Astrocyte of the spinal cord (primary cell): Measurements from ENCODE around the gene PTGIS.

Experiments used
- DNase-seq: peaks from one replicate; pipeline ENCODE4 v3.0.0; 2011; ENCODE audit warnings: low read depth, low spot score
- H3K4me3 ChIP-seq: 2 replicates; pipeline ENCODE4 v1.5.1; 2011; ENCODE audit warnings: low read depth, mild to moderate bottlenecking, low read length, moderate library complexity
- in situ Hi-C: cut with HindIII; loops from 2 replicates; pipeline ENCODE4 v1.10.0; 2017; ENCODE audit warnings: low sequenced_read_pairs
- TF ChIP-seq, protein P1 (sequence below): IDR thresholded peaks from 2 replicates; pipeline ENCODE4 v1.5.1; 2012; ENCODE audit warnings: low read depth, mild to moderate bottlenecking, low read length, inconsistent platforms

Gene PTGIS

DNA sequence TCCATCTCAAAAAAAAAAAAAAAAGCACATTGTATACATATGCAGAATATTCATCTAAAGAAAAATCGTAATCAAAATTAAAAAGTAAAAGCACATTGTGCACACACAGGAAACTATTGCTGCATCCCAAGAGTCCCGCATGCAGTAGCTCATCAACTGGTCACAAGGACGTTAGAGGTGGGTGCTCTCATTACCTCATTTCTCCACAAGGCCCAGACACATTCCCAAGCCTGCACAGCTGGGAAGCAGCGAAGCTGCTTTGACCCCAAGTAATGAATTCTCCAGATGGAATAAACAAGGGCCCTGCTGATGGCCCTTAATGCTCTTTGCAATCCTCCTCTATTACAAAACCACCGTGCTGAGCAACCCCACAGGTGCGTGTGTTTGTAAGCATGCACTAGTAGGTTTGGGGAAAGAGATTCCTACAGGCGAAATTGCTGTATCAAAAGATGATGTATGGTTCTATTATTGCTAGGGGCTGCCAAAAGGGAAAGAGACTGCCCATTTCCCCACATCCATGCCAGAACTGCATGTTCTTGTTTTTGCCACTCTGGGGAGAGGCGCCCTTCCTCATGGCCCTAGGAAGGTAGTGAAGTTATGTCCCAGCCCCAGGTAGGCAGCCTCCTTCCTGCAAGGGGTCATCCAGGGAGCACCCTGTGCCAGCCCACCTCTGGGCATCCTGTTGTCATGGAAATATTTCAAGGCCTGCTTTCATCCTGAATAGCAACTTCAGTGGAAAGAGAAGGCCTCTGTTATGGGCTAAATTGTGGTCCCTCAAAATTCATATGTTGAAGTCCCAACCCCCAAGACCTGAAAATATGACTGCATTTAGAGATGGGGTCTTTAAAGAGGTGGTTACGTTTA lies 34.6 kb upstream of the PTGIS start:
- H3K4me3 ChIP-seq = no peak overlapping the region
- in situ Hi-C loops = no loop called here
- no peak for DNase-seq
- TF ChIP-seq, protein P1, sequence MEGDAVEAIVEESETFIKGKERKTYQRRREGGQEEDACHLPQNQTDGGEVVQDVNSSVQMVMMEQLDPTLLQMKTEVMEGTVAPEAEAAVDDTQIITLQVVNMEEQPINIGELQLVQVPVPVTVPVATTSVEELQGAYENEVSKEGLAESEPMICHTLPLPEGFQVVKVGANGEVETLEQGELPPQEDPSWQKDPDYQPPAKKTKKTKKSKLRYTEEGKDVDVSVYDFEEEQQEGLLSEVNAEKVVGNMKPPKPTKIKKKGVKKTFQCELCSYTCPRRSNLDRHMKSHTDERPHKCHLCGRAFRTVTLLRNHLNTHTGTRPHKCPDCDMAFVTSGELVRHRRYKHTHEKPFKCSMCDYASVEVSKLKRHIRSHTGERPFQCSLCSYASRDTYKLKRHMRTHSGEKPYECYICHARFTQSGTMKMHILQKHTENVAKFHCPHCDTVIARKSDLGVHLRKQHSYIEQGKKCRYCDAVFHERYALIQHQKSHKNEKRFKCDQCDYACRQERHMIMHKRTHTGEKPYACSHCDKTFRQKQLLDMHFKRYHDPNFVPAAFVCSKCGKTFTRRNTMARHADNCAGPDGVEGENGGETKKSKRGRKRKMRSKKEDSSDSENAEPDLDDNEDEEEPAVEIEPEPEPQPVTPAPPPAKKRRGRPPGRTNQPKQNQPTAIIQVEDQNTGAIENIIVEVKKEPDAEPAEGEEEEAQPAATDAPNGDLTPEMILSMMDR = no peak

DNA sequence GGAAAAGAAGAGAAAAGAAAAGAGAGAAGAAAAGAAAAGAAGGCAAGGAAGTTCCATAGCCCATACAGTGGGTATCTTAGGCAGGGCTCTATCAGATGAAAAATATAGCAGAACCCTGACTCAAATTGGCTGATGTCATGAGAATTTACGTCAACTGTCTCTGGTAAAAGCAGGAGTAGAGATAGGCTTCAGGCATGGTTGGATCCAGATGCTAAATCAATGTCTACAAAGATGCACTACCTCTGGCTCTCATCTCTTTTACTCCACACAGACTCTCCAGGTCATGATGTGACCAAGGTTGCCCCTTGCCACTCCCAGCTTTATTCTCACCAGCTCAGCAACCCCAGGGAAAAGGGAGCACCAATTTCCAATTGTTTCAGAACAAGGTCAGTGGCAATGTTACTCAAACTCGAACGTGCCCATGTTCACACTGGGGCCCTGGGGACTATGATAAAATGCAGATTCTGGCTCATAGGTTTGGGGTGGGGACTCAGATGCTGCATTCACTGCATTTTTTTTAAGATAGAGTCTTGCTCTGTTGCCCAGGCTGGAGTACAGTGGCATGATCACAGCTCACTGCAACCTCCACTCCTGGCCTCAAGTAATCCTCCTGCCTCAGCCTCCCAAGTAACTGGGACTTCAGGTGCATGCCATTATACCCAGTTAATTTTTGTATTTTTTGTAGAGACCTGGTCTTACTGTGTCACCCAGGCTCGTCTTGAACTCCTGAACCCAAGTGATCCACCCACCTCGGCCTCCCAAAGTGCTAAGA lies 33.4 kb upstream of the PTGIS start:
- TF ChIP-seq, protein P1 = no peak
- DNase-seq = no peak
- no peak overlapping the region for H3K4me3 ChIP-seq
- in situ Hi-C loops = no loop called here

DNA sequence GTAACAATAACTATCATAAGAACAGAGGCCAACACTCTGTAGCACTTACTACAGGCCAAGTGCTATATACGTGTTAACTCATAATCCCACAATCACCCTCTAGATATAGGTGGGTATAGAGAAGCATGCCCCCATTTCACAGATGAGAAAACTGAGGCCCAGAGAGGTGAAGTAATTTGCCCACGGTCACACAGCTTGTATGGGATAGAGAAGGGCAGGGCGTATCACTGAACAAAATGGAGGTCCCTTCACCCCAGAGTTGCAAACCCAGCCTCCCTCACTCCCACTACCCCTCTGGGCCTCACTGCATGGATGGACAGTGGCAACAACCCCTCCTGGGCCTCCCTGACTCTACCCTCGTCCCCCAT lies 31.8 kb upstream of the PTGIS start:
- DNase-seq = no peak
- in situ Hi-C loops = no loop called here
- H3K4me3 ChIP-seq = no peak overlapping the region
- TF ChIP-seq, protein P1 = no peak

DNA sequence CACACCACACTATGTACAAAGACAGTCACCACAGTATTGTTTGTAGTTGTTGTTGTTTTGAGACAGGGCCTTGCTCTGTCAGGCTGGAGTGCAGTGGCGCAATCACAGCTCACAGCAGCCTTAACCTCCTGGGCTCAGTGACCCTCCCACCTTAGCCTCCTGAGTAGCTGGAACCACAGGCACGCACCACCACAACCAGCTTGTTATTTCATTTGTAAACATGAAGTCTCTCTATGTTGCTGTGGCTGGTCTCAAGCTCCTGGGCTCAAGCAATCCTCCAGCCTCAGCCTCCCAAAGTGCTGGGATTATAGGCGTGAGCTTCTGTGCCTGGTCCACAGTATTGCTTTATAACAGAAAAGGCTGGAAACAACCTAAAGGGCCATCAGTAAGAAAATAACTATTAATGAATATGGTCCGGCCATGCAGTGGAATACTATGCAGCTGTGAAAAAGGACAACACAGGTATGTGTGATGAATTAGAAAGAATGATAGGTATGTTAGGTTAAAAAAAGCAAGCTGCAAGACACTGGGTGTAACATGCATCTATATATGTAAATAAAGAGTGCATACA lies 30.0 kb upstream of the PTGIS start:
- H3K4me3 ChIP-seq = no peak overlapping the region
- DNase-seq = no peak
- in situ Hi-C loops = no loop called here
- TF ChIP-seq, protein P1 = no peak

DNA sequence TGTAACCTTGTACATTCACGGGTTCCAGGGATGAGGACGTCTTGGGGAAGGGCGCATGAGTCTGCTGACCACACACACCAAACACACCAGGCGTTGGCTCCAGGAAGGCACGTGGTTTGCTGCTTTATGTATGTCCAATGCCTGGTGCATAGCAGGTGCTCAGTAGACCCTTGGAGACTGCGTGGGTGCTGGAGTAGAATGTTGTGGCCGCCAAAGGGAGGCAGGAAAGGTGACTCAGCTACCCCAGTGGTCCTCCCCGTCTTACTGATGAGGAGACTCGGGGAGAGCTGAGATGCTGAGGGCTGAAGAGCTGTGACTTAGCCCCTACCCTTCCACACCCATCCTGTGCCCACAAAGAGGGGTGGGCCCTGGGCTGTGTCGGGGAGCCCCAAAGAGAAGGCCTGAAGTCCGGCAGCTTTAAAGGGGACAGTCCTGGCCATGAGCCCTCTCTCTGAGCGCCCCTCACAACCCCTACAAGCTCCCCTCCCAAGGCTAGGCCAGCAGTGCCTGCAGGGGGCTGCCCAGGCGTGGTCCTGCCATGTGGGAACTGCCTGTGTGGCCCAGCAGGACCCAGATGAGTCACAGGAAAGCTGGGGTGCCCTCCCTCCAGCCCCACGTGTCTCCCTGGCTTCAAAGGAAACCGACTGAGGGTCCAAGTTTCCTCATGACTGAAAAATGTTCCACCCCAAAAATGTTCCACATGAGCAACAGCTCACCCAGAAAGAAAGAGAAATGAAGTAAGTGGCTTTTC lies 28.0 kb upstream of the PTGIS start:
- in situ Hi-C loops = no loop called here
- H3K4me3 ChIP-seq = no peak overlapping the region
- DNase-seq = peak; percentile 81
- TF ChIP-seq, protein P1 = no peak

DNA sequence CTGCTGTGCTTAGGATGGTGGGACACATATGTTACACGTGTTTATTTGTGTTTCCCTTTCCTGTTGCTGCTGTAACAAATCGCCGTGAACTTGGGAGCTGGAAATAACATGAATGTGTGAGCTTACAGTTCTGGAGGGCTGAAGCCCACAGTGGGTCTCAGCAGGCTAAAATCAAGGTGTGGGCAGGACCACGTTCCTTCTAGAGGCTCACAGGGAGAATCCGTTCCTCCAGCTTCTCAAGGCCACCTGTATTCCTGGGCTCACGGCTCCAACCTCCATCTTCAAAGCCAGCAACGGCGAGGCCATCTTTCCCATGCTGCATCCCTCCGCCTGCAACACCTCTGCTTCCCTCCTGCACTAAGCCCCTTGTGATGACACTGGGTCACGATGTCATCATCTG lies 27.4 kb upstream of the PTGIS start:
- TF ChIP-seq, protein P1 = no peak
- DNase-seq = no peak
- in situ Hi-C loops = no loop called here
- no peak overlapping the region for H3K4me3 ChIP-seq
